Gastrocnemius medialis (tissue), 4 donors: ENCODE data around the gene CACNA2D1. TPM values are rescaled to one million over a fixed set of nuclear protein-coding genes. Genes with fewer than 3 reads are reported as not detected.

Experiments used
- ATAC-seq, 2 donors: fragments of 150-250 bp; one replicate each; pipeline ENCODE4 v1.9.1; 2016
- DNase-seq, 2 donors: peaks; one replicate each; pipeline ENCODE4 v3.0.0-alpha.2; 2019
- H3K27ac ChIP-seq, 4 donors: fragments of 200-600 bp; sonication (generic); 1 replicate in 1 of 4; 2 replicates in 3 of 4; pipeline ENCODE4 v1.5.1; 2016 to 2018; ENCODE audit warnings: mild to moderate bottlenecking in 2 of 4, moderate library complexity in 1 of 4
- H3K27me3 ChIP-seq, 3 donors: fragments of 200-600 bp; sonication (generic) in 2 of 3; 1 replicate in 1 of 3; 2 replicates in 2 of 3; pipeline versions ENCODE4 v1.5.1 to v1.6.0; 2016 to 2019; ENCODE audit warnings: mild to moderate bottlenecking in 1 of 3, moderate library complexity in 1 of 3
- H3K36me3 ChIP-seq, 2 donors: fragments of 200-600 bp; sonication (generic) in 1 of 2; one replicate each; pipeline ENCODE4 v1.5.1; 2017 to 2018
- H3K4me1 ChIP-seq, 2 donors: fragments of 200-600 bp; sonication (generic) in 1 of 2; one replicate each; pipeline ENCODE4 v1.5.1; 2016 to 2017; ENCODE audit warnings: mild to moderate bottlenecking in 2 of 2
- H3K4me3 ChIP-seq, 4 donors: fragments of 200-600 bp; sonication (generic) in 3 of 4; 1 replicate in 1 of 4; 2 replicates in 3 of 4; pipeline ENCODE4 v1.5.1; 2016 to 2019; ENCODE audit warnings: mild to moderate bottlenecking in 2 of 4
- H3K9me3 ChIP-seq, 3 donors: fragments of 200-600 bp; sonication (generic) in 2 of 3; 1 replicate in 1 of 3; 2 replicates in 2 of 3; pipeline ENCODE4 v1.5.1; 2016 to 2019
- POLR2A ChIP-seq, 2 donors: fragments of 450-650 bp; IDR thresholded peaks; one replicate each; pipeline ENCODE4 v1.6.1; 2017; ENCODE audit warnings: antibody characterized with exemption in 2 of 2, mild to moderate bottlenecking in 2 of 2, moderate library complexity in 2 of 2
- in situ Hi-C, 4 donors: fragments of 200-750 bp; cut with MboI; loops; one replicate each; pipeline versions ENCODE4 v1.15.0 to v1.8.0; 2017; ENCODE audit warnings: low sequenced_read_pairs in 4 of 4
- intact Hi-C: fragments of 100-400 bp; cut with DNase I; formaldehyde crosslinking; loops from one replicate; pipeline ENCODE4 v1.15.1; 2023; ENCODE audit warnings: low total_unique reads
- total RNA-seq, 4 donors: library from RNA; depleted of rRNA; stranded (reverse); fragments of >200 nt; gene quantifications; one replicate each; pipeline versions ENCODE4 v1.1.0 to v1.2.3, GENCODE V29; 2016
- TF ChIP-seq, protein P1 (sequence below), 5 experiments: fragments of 450-650 bp in 3 of 5; fragments of 200-600 bp in 2 of 5; sonication (generic) in 2 of 5; IDR thresholded peaks in 4 of 5; conservative IDR thresholded peaks in 1 of 5; 1 replicate in 4 of 5; 2 replicates in 1 of 5; pipeline ENCODE4 v1.5.1; 2016 to 2019; ENCODE audit warnings: antibody characterized with exemption in 5 of 5, mild to moderate bottlenecking in 3 of 5, moderate library complexity in 3 of 5

Gene CACNA2D1
- total RNA-seq, 4 donors from 2014 or later, result 83.9 to 157 (median 120) TPM

DNA sequence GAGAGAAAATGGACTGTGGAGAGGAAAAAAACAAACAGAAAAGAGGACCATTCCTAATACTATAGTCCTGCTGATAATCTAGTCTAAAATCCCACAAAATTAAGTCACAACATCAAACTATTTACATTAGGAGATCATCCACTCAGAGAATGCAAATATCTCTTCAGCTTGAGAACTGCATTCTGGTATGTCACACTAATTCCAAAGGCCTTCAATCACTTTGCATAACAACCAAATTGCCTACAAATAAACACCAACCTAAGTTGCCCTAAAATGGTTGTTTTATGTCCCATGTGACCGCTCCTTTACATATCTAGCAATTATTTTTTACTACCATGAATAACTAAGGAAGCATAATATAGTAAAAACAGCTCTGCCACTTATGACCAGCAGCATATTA is 264.3 kb downstream of the CACNA2D1 start:
- Histone ChIP-seq H3K27ac (no peak overlapping the region), H3K9me3 (no peaks in the 10 kb centered on the region), H3K4me3 (no peak overlapping the region), H3K4me1 (peaks cover 24 to 42% of the 10 kb centered on the region in 2 donors), H3K27me3 (no peaks in the 10 kb centered on the region), H3K36me3 (no peaks in the 10 kb centered on the region)
- in situ Hi-C loops, result loop anchor here in 1 of 4 donors (10.0 kb wide), 1 partner anchor 45 kb away; no protein-coding TSS in a partner anchor
- ATAC-seq, result no peak
- DNase-seq, result no peak
- TF ChIP-seq POLR2A (IDR thresholded peaks at IDR 0.05), result no peak
- TF ChIP-seq, protein P1, sequence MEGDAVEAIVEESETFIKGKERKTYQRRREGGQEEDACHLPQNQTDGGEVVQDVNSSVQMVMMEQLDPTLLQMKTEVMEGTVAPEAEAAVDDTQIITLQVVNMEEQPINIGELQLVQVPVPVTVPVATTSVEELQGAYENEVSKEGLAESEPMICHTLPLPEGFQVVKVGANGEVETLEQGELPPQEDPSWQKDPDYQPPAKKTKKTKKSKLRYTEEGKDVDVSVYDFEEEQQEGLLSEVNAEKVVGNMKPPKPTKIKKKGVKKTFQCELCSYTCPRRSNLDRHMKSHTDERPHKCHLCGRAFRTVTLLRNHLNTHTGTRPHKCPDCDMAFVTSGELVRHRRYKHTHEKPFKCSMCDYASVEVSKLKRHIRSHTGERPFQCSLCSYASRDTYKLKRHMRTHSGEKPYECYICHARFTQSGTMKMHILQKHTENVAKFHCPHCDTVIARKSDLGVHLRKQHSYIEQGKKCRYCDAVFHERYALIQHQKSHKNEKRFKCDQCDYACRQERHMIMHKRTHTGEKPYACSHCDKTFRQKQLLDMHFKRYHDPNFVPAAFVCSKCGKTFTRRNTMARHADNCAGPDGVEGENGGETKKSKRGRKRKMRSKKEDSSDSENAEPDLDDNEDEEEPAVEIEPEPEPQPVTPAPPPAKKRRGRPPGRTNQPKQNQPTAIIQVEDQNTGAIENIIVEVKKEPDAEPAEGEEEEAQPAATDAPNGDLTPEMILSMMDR (IDR thresholded peaks at IDR 0.05 in 4 of 5, conservative IDR thresholded peaks at IDR 0.05 in 1 of 5), result no peak
- intact Hi-C loops, result loop anchor here (10.0 kb wide), 1 partner anchor 295 kb away; no protein-coding TSS in a partner anchor

DNA sequence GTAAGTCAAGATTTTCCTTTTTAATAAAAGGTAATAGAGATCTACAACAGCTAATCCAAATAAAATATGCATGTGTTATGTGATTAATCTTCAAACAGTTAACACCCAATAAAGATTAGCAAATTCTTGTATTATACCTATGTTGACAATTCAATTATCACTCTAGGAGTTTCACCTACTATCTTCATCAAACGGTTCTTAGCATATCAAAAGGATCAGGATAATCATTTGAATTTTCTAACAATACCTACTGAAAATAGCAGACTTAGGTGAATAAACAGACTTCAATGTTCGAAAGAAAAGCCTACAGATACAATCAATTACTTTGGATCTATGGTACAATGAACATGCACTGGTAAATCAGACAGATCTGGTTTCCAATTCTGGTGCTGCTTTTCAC is 268.3 kb downstream of the CACNA2D1 start:
- no peak overlapping the region for H3K4me3 ChIP-seq
- in situ Hi-C loops (loop anchor here in 1 of 4 donors (10.0 kb wide), 1 partner anchor 49 kb away; no protein-coding TSS in a partner anchor), intact Hi-C loops (loop anchor here (10.0 kb wide), 1 partner anchor 299 kb away; no protein-coding TSS in a partner anchor)
- H3K4me1 ChIP-seq, result peaks cover 24 to 49% of the 10 kb centered on the region in 2 donors
- DNase-seq (no peak), ATAC-seq (no peak)
- no peak overlapping the region for H3K27ac ChIP-seq
- H3K9me3 ChIP-seq, result no peaks in the 10 kb centered on the region
- no peak for TF ChIP-seq POLR2A (IDR thresholded peaks at IDR 0.05)
- TF ChIP-seq, protein P1 (IDR thresholded peaks at IDR 0.05 in 4 of 5, conservative IDR thresholded peaks at IDR 0.05 in 1 of 5), result no peak
- no peaks in the 10 kb centered on the region for H3K27me3 ChIP-seq
- H3K36me3 ChIP-seq, result no peaks in the 10 kb centered on the region

DNA sequence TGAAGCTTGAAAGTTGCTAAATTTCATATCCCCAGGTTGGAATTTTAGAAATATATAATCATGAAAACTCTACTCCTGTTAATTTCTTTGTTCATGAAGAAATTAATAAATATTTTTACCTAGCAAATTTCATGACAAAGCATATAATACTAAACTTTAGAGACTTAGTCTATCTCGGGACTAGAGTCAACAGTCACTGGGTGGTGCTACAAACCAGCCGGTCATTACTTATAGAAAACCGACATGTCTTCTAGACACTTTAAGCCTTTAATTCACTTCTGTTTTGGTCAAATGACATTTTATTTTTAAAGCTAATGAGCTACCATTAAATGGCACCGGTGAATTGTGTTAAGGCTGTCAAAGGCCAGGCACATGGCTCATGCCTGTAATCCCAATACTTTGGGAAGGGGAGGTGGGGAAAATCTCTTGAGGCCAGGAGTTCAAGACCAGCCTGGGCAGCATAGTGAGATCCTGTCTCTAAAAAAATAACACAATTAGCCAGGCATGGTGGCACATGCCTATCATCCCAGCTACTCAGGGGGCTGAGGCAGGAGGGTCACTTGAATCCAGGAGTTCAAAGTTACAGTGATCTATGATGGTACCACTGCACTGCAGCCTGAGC is 270.1 kb downstream of the CACNA2D1 start:
- Histone ChIP-seq H3K4me3 (no peak overlapping the region), H3K27me3 (no peaks in the 10 kb centered on the region), H3K4me1 (peaks cover 24 to 46% of the 10 kb centered on the region in 2 donors), H3K36me3 (no peaks in the 10 kb centered on the region), H3K27ac (peak overlapping the region in 2 of 4 donors; percentile 6 to 19), H3K9me3 (no peaks in the 10 kb centered on the region)
- peak in 1 of 2 donors; percentile 55 for ATAC-seq
- in situ Hi-C loops (loop anchor here in 1 of 4 donors (10.0 kb wide), 1 partner anchor 51 kb away; no protein-coding TSS in a partner anchor), intact Hi-C loops (loop anchor here (10.0 kb wide), 1 partner anchor 301 kb away; no protein-coding TSS in a partner anchor)
- no peak for DNase-seq
- TF ChIP-seq POLR2A (IDR thresholded peaks at IDR 0.05), result no peak
- TF ChIP-seq, protein P1 (IDR thresholded peaks at IDR 0.05 in 4 of 5, conservative IDR thresholded peaks at IDR 0.05 in 1 of 5), result no peak

DNA sequence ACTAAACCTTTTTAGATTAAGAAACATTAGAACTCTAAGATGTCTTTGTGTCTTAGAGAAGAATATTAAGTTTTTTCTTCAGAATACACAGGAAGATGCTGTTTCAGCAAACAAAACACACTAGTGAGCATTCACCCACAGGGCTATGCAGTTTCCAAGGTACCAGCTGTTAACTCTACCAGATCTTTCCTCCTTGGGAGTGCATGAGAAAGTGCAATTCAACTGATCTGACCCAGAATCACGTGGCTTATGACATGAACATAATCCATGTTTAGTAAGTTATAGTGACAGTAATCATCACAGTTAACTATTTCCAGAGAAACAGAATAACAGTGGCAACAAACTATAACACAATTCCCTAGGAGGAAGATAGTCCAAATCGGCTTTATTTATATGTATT is 270.7 kb downstream of the CACNA2D1 start:
- Histone ChIP-seq H3K9me3 (no peaks in the 10 kb centered on the region), H3K36me3 (no peaks in the 10 kb centered on the region), H3K27ac (peak overlapping the region in 2 of 4 donors; percentile 6 to 19), H3K4me3 (no peak overlapping the region), H3K4me1 (peaks cover 24 to 41% of the 10 kb centered on the region in 2 donors), H3K27me3 (no peaks in the 10 kb centered on the region)
- ATAC-seq, result no peak
- intact Hi-C loops, result loop anchor here (10.0 kb wide), 1 partner anchor 302 kb away; no protein-coding TSS in a partner anchor
- TF ChIP-seq POLR2A (IDR thresholded peaks at IDR 0.05), result no peak
- TF ChIP-seq, protein P1 (IDR thresholded peaks at IDR 0.05 in 4 of 5, conservative IDR thresholded peaks at IDR 0.05 in 1 of 5), result no peak
- DNase-seq, result no peak
- in situ Hi-C loops, result loop anchor here in 1 of 4 donors (10.0 kb wide), 1 partner anchor 52 kb away; no protein-coding TSS in a partner anchor
